ENCODE results near the gene EBLN1.
A peak's percentile ranks its signal among the peaks of the same experiment; 100 is the strongest.
"Not testable (repeated sequence)": the region's sequence is repeated elsewhere in the genome, so short reads cannot be mapped to it uniquely, and the experiment has no call there.

EBLN1 gene

GRCh38 chr10:22228167-22228938 lies 10.5 kb upstream of the EBLN1 start:
- no peak for DNase-seq

- peak in 1 of 2 experiments; percentile 41 for DNase-seq
Measured at GRCh38 chr10:22226599-22226998, 8.8 kb upstream of the EBLN1 start.

GRCh38 chr10:22222236-22223190 lies 4.7 kb upstream of the EBLN1 start:
- DNase-seq, result no peak

- no peak for DNase-seq
Measured at GRCh38 chr10:22219308-22219707, 1.5 kb upstream of the EBLN1 start.

GRCh38 chr10:22218448-22218847 lies 633 bp upstream of the EBLN1 start:
- DNase-seq, result peak in 1 of 2 experiments; percentile 24

- not testable (repeated sequence) for DNase-seq
Measured at GRCh38 chr10:22217084-22217483, 731 bp downstream of the EBLN1 start.

GRCh38 chr10:22210267-22210666 lies 7.5 kb downstream of the EBLN1 start:
- DNase-seq, result no peak

GRCh38 chr10:22193945-22194344 lies 23.9 kb downstream of the EBLN1 start:
- DNase-seq, result no peak

- no peak for DNase-seq
Measured at GRCh38 chr10:22185586-22185985, 32.2 kb downstream of the EBLN1 start.

GRCh38 chr10:22183771-22184461 lies 33.9 kb downstream of the EBLN1 start:
- no peak for DNase-seq

- DNase-seq, result no peak
Measured at GRCh38 chr10:22180724-22181123, 37.1 kb downstream of the EBLN1 start.

- no peak for DNase-seq
Measured at GRCh38 chr10:22174442-22174841, 43.4 kb downstream of the EBLN1 start.

- no peak for DNase-seq
Measured at GRCh38 chr10:22171131-22171530, 46.7 kb downstream of the EBLN1 start.

GRCh38 chr10:22170582-22170981 lies 47.2 kb downstream of the EBLN1 start:
- no peak for DNase-seq

GRCh38 chr10:22159979-22160378 lies 57.8 kb downstream of the EBLN1 start:
- peak; percentile 71 to 73 for DNase-seq

- DNase-seq, result no peak
Measured at GRCh38 chr10:22159180-22159579, 58.6 kb downstream of the EBLN1 start.

Measured in NCI-H526 (cell line).